ENCODE data around the gene TGFA.

TGFA gene

DNA sequence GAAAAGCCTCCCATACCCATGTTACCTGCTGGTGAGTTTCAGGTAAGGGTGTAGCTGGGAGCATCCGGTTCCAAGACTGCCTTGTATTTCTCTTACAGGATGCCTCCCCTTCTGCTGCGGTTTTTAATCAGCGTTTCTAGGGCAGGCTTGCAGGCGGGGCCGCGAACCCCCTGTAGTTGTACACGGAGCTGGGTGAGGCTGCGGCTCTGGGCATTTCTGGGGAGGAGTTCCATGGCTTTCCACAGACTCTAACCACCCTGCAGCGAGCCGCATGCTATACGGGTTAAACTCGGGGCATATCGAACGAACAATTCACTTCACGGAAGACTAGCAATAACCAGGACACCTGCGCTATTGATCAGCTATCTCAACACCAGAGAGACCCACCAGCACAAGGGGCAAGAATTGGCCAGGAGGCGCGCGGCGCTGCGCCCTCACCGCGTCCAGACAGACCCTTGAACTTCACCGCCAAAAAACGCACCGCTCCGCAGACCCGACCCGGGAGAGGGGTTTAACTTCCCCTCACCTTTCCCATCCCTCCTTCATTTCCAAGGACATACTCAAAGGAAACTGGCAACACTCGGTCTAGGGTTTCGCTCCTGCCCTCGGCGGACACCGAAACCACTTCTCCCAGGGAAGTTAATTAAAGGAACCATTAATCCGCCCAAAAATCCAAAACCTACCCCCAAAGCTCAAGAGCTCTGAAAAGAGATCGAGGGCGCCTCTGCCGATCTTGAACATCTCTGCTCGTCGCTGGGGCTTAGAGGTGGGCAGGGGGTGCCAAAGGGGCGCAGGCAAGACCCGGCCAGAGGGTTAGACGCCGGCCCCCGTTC lies 909 bp downstream of the TGFA start:
- no peak for DNase-seq

GRCh38 chr2:70551167-70551566 lies 2.5 kb downstream of the TGFA start:
- DNase-seq: no peak

- DNase-seq: no peak
Measured at GRCh38 chr2:70549962-70550361, 3.7 kb downstream of the TGFA start.

GRCh38 chr2:70549064-70549710 lies 4.4 kb downstream of the TGFA start:
- DNase-seq: no peak

GRCh38 chr2:70548233-70548632 lies 5.4 kb downstream of the TGFA start:
- no peak for DNase-seq

GRCh38 chr2:70546885-70547284 lies 6.7 kb downstream of the TGFA start:
- DNase-seq: no peak

GRCh38 chr2:70546376-70546775 lies 7.2 kb downstream of the TGFA start:
- DNase-seq: no peak

DNA sequence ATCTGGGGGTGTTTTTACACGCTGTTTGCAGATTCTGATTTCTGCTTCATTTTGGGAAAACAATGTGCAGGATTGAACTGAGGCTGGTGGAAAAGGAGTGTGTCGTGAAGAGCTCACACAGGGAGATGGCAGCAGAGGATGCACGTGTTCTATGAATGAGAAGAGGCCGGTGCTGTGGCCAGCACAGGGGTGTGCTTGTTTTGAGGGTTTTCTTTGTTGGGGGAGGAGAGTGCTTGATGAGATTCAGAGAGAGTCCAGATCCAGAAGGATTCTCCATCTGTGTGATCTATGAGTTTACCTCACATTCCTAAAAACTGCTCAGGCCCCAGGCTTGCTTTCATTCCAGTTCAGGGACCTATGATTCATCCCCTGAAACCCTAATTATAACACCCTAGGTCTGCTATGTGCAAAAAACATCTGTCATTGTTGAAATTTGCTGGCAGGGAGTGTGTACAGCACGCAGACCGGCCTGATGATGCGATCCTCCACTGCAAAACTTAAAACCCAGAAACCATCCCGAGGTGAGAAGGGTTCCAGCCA lies 12.1 kb downstream of the TGFA start:
- DNase-seq: no peak

- no peak for DNase-seq
Measured at GRCh38 chr2:70537840-70538239, 15.8 kb downstream of the TGFA start.

- DNase-seq: no peak
Measured at GRCh38 chr2:70536517-70537055, 17.0 kb downstream of the TGFA start.

- no peak for DNase-seq
Measured at GRCh38 chr2:70535573-70535972, 18.1 kb downstream of the TGFA start.

- no peak for DNase-seq
Measured at GRCh38 chr2:70534183-70534836, 19.3 kb downstream of the TGFA start.

- DNase-seq: no peak
Measured at GRCh38 chr2:70532244-70532935, 21.2 kb downstream of the TGFA start.

DNA sequence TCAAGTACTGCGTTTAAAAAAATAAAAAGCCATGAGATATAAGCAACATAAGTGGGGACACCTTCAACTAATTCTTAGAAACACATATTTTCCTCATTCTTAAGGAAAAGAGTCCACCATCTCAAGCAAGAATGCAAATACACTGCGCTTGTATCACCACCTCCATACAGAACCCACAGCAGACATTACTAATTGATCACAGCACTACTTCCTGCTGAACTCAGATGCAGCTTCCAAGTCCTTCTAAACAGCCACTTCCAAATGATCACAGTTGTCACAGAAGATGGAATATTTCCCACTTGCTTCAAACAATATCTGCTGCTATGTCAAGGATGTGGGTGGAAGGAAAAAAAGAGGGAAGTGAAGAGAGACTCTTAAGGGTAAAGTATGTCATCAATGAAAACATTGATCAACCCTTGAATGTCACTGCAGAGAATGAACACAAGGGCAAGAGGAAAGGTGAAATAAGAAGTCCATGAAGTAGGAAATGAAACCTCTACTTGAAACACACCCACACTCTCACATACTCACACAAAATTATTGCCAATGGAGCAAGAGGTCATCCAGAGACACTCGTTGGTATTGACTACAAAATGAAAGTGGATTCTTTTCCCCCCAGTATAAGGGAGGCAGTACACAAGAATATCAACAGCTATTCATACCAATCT lies 22.1 kb downstream of the TGFA start:
- no peak for DNase-seq

DNA sequence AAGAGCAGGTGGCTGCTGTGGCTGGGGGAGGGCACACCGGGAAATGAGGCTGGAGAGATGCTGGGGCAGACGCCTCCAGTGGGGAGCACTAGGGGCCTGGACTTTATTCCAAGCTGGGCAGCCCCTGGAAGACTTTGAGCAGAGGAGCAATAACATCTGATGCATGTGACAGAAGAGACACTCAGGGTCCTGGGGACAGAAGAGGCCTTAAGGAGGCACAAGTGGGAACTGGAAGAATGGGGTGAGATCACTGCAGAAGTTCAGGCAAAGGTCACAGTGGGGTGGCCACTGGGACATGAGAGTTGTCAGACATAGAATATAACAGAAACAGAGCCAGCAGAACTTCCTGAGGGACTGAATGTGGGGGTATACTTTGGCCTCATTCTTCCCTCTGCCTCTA lies 24.0 kb downstream of the TGFA start:
- DNase-seq: no peak

- DNase-seq: no peak
Measured at GRCh38 chr2:70528929-70529328, 24.7 kb downstream of the TGFA start.

DNA sequence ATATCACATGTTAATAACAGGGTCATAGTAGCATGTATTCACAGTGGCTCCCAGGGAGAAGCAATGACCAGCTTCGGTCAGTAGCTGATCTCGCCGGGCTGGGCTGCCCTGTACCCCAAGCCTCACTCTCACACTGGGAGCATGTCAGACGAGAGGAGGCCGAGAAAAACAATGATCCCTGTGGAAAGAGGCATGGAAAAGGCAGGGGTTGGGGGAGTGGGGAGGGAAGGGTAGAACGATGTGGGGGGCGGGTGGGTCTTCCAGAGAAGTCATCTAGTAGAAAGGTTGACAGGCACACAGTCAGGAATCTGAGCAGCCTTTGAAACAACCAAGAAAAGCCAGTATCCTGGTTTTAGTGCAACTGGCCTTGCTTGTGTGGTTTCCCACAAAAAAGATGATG lies 25.4 kb downstream of the TGFA start:
- DNase-seq: no peak

- no peak for DNase-seq
Measured at GRCh38 chr2:70527447-70528080, 26.1 kb downstream of the TGFA start.

- no peak for DNase-seq
Measured at GRCh38 chr2:70526126-70526525, 27.5 kb downstream of the TGFA start.

DNA sequence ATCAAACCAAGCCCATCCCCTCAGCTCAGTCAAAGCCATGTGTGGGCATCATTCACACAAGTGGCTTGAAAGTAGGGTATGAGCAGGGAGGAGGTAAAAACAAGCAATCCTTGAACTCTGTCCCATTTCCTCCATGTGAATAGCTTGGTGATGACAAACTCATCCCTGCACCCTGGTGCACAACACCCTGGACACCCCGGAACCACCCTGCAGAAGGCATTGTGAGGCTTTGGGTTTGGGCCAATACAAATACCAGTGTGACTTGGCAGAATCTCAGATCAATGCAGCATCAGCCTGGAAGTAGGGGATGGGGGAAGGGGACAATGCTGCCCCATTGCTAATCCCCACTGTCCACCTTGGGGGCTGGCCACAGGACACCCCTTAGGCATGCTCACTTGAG lies 28.6 kb downstream of the TGFA start:
- no peak for DNase-seq
